ENCODE data around the gene NTRK1. TPM values are rescaled to one million over a fixed set of nuclear protein-coding genes. Genes with fewer than 3 reads are reported as not detected.

NTRK1 gene
- total RNA-seq, 1 donor from 2014 or later, result 1.0 TPM

DNA sequence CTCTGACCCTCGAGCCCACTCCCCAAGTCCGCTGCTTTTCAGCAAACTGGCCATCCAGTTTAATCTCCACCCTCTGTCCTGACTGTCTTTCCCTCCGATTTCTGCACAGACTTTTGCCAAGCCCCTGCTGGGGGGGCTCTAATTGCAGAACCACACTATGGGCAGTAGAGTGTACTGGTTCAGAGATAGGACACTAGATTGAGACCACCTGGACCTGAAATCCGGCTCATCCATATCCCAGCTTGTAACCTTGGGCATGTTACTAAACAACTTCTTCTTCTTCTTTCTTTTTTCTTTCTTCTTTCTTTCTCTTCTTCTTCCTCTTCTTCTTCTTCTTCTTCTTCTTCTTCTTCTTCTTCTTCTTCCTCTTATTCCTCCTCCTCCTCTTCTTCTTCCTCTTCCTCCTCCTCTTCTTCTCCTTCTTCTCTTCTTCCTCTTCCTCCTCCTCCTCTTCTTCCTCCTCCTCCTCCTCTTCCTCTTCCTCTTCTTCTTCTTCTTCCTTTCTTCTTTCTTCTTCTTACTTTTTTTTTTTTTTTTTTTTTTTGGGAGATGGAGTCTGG lies 67.5 kb downstream of the NTRK1 start:
- intact Hi-C loops (cut with micrococcal nuclease), result no loop called here
- no peaks in the 10 kb centered on the region for H3K9me3 ChIP-seq (replicated peaks)
- no peaks in the 10 kb centered on the region for H3K36me3 ChIP-seq
- H3K27ac ChIP-seq (replicated peaks), result no peak overlapping the region
- peaks cover 65% of the 10 kb centered on the region for H3K27me3 ChIP-seq (ENCODE audit: low read depth)
- TF ChIP-seq, protein P1, sequence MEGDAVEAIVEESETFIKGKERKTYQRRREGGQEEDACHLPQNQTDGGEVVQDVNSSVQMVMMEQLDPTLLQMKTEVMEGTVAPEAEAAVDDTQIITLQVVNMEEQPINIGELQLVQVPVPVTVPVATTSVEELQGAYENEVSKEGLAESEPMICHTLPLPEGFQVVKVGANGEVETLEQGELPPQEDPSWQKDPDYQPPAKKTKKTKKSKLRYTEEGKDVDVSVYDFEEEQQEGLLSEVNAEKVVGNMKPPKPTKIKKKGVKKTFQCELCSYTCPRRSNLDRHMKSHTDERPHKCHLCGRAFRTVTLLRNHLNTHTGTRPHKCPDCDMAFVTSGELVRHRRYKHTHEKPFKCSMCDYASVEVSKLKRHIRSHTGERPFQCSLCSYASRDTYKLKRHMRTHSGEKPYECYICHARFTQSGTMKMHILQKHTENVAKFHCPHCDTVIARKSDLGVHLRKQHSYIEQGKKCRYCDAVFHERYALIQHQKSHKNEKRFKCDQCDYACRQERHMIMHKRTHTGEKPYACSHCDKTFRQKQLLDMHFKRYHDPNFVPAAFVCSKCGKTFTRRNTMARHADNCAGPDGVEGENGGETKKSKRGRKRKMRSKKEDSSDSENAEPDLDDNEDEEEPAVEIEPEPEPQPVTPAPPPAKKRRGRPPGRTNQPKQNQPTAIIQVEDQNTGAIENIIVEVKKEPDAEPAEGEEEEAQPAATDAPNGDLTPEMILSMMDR (IDR thresholded peaks at IDR 0.05; ENCODE audit: borderline replicate concordance), result peak; percentile 9
- peaks cover 26% of the 10 kb centered on the region for H3K4me1 ChIP-seq
- DNase-seq, result no peak
- H3K4me3 ChIP-seq, result peak overlapping the region; percentile 58

DNA sequence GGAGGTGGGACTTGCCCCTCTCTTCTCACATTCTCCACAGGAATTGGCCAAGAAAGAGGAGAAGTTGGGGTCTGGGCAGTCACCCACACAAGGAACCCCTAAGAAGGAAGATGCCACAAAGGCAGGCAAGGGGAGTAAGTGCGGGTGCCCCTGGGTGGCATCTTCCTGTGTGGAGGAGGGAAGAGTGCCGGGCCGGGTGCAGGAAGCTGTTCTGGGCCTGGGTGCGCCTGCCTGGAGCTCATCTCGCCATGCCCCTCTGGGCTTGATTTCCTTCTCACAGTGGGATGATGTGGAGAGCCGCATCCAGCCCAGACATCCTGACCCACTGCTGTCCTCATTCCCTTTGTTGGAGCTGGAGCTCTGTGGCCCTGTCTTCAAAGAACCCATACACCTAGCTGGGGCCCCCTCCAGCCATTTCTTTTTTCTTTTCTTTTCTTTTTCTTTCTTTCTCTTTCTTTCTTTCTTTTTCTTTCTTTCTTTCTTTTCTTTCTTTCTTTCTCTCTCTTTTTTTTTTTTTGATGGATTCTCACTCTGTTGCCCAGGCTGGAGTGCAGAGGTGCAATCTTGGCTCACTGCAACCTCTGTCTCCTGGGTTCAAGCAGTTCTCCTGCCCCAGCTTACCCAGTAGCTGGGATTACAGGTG lies 69.1 kb downstream of the NTRK1 start:
- Histone ChIP-seq H3K27me3 (ENCODE audit: low read depth) (peaks cover 49% of the 10 kb centered on the region), H3K27ac (replicated peaks) (no peak overlapping the region), H3K36me3 (no peaks in the 10 kb centered on the region), H3K4me3 (no peak overlapping the region), H3K9me3 (replicated peaks) (no peaks in the 10 kb centered on the region), H3K4me1 (peaks cover 13% of the 10 kb centered on the region)
- TF ChIP-seq, protein P1 (IDR thresholded peaks at IDR 0.05; ENCODE audit: borderline replicate concordance), result no peak
- DNase-seq, result no peak
- intact Hi-C loops (cut with micrococcal nuclease), result no loop called here

DNA sequence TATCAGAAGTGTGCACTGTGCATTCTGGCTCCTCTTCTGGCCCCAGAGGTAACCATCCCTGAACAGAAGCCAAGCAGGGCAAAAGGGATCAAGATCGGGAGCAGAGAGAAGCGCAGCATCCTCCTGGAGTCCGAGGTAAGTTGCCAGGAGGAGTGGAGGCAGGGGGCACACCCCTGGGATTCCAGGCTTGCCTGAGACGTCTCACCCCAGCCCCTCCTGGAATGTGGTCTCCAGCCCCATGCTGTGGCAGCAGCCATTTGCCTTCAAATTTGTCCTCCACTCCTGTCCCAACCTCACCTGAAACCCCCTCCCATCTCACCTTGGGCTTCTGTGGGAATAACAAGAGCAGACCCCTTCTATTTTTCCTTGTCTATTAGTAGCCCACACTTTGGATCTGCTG lies 69.8 kb downstream of the NTRK1 start:
- Histone ChIP-seq H3K4me1 (peaks cover 13% of the 10 kb centered on the region), H3K36me3 (peaks cover 4% of the 10 kb centered on the region), H3K4me3 (no peak overlapping the region), H3K9me3 (replicated peaks) (no peaks in the 10 kb centered on the region), H3K27ac (replicated peaks) (no peak overlapping the region), H3K27me3 (ENCODE audit: low read depth) (peaks cover 42% of the 10 kb centered on the region)
- no peak for DNase-seq
- TF ChIP-seq, protein P1 (IDR thresholded peaks at IDR 0.05; ENCODE audit: borderline replicate concordance), result no peak
- intact Hi-C loops (cut with micrococcal nuclease), result no loop called here

Other genes starting within 250 kb of the NTRK1 start
- gene HAPLN2, start 241.4 kb upstream of the NTRK1 start, total RNA-seq, result 1.2 TPM
- 0.05 TPM for gene BCAN, start 218.7 kb upstream of the NTRK1 start, total RNA-seq
- gene NES, start 183.5 kb upstream of the NTRK1 start, total RNA-seq, result 164 TPM
- 0.60 TPM for gene CRABP2, start 155.3 kb upstream of the NTRK1 start, total RNA-seq
- gene METTL25B, start 132.4 kb upstream of the NTRK1 start, total RNA-seq, result 18.1 TPM
- gene ISG20L2, start 132.1 kb upstream of the NTRK1 start, total RNA-seq, result 11.5 TPM
- 92.1 TPM for gene MRPL24, start 119.8 kb upstream of the NTRK1 start, total RNA-seq
- gene HDGF, start 109.2 kb upstream of the NTRK1 start, total RNA-seq, result 145 TPM
- gene PRCC, start 93.3 kb upstream of the NTRK1 start, total RNA-seq, result 36.3 TPM
- 0.88 TPM for gene SH2D2A, start 44.0 kb upstream of the NTRK1 start, total RNA-seq
- gene INSRR, start 1.7 kb upstream of the NTRK1 start, total RNA-seq, result 0.41 TPM
- gene PEAR1, start 32.9 kb downstream of the NTRK1 start, total RNA-seq, result 7.1 TPM
- 0.27 TPM for gene LRRC71, start 59.8 kb downstream of the NTRK1 start, total RNA-seq
- gene ARHGEF11, start 184.9 kb downstream of the NTRK1 start, total RNA-seq, result 29.1 TPM
- gene ETV3L, start 238.9 kb downstream of the NTRK1 start, total RNA-seq, result not detected

All from left ventricle myocardium inferior (tissue), 1 donor.